ENCODE results near the gene SCAMP2. TPM values are rescaled to one million over a fixed set of nuclear protein-coding genes. Genes with fewer than 3 reads are reported as not detected.

Gene SCAMP2
- total RNA-seq, 4 donors from 2014 or later: 51.1 to 82.7 (median 64.4) TPM

- TF ChIP-seq CTCF (IDR thresholded peaks at IDR 0.05; ENCODE audit: low read depth): no peak
Observed at GRCh38 chr15:74866090-74866489, 7.1 kb downstream of the SCAMP2 start.

GRCh38 chr15:74865316-74865715 lies 7.8 kb downstream of the SCAMP2 start:
- no peak for TF ChIP-seq CTCF (IDR thresholded peaks at IDR 0.05; ENCODE audit: low read depth)

- no peak for TF ChIP-seq CTCF (IDR thresholded peaks at IDR 0.05; ENCODE audit: low read depth)
Observed at GRCh38 chr15:74864296-74864695, 8.9 kb downstream of the SCAMP2 start.

GRCh38 chr15:74863239-74864056 lies 9.7 kb downstream of the SCAMP2 start:
- no peak for TF ChIP-seq CTCF (IDR thresholded peaks at IDR 0.05; ENCODE audit: low read depth)

- TF ChIP-seq CTCF (IDR thresholded peaks at IDR 0.05; ENCODE audit: low read depth): no peak
Observed at GRCh38 chr15:74858369-74858740, 14.8 kb downstream of the SCAMP2 start.

GRCh38 chr15:74857671-74858368 lies 15.3 kb downstream of the SCAMP2 start:
- TF ChIP-seq CTCF (IDR thresholded peaks at IDR 0.05; ENCODE audit: low read depth): no peak

GRCh38 chr15:74857082-74857655 lies 16.0 kb downstream of the SCAMP2 start:
- TF ChIP-seq CTCF (IDR thresholded peaks at IDR 0.05; ENCODE audit: low read depth): no peak

Data from subcutaneous adipose tissue (tissue), 4 donors.